Endothelial cell of umbilical vein (primary cell): ENCODE results near the gene SLC38A6.

Experiments used
- CTCF ChIP-seq, 2 donors: IDR thresholded peaks; 1 replicate in 1 of 2; 2 replicates in 1 of 2; pipeline ENCODE4 v1.5.1; 2011; ENCODE audit warnings: low read length in 2 of 2, mild to moderate bottlenecking in 2 of 2, moderate library complexity in 2 of 2, control low read depth in 1 of 2, inconsistent platforms in 1 of 2, low read depth in 1 of 2; ENCODE audit not compliant: insufficient read depth in 1 of 2; ENCODE audit errors: extremely low read depth in 1 of 2
- POLR2A ChIP-seq: IDR thresholded peaks from 2 replicates; pipeline ENCODE4 v1.6.1; 2012; ENCODE audit warnings: low read depth, mild to moderate bottlenecking, control low read depth, low read length
- POLR2AphosphoS5 ChIP-seq: IDR thresholded peaks from 2 replicates; pipeline ENCODE4 v1.6.1; 2012; ENCODE audit warnings: low read depth, mild to moderate bottlenecking, control low read depth, low read length, moderate library complexity; ENCODE audit not compliant: insufficient read depth

- TF ChIP-seq CTCF (IDR thresholded peaks at IDR 0.05; ENCODE audit: extremely low read depth in 1 of 2, insufficient read depth in 1 of 2, low read depth in 1 of 2, low read length in 2 of 2) (no peak), POLR2A (no peak), POLR2AphosphoS5 (no peak)
Observed at GRCh38 chr14:61080591-61081010, 99.6 kb downstream of the SLC38A6 start.
